KBM-7 (cell line): ENCODE measurements around the gene PEPD.
A peak's percentile ranks its signal among the peaks of the same experiment; 100 is the strongest.

Experiments
- DNase-seq: peaks from one replicate; pipeline ENCODE4 v3.0.0-alpha.2; 2015
- in situ Hi-C: fragments of 300-500 bp; cut with MboI; formaldehyde crosslinking; loops from 2 replicates; pipeline ENCODE4 v1.14.3; 2020; ENCODE audit warnings: low sequenced_read_pairs, low pct_unique_long_range_greater_than_20kb, mixed read lengths

Gene PEPD

DNA sequence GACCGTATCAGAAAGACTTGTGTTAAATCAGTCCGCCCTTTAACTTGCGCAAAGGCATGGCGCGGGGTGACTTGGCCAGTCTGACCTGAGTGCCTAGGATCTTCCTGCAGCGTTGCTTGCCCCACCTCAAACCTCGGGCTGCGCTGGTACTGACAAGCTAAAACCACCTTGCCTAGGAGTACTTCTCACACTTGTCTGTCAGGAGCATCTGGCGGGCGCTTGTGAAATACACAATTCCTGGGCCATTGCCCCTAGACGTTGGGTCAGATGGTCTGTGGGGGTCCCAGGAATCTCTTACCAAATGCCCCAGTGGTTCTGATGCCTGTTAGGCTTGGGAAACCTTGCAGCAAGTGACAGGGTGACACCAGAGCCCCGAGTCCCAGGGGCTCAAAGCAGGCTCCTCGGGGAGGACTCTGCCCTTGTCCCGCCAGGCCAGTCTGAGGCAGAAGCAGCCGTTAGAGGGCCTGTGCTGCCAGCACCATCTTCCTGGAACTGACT is 135.2 kb downstream of the PEPD start:
- DNase-seq: no peak
- in situ Hi-C loops: no loop called here

DNA sequence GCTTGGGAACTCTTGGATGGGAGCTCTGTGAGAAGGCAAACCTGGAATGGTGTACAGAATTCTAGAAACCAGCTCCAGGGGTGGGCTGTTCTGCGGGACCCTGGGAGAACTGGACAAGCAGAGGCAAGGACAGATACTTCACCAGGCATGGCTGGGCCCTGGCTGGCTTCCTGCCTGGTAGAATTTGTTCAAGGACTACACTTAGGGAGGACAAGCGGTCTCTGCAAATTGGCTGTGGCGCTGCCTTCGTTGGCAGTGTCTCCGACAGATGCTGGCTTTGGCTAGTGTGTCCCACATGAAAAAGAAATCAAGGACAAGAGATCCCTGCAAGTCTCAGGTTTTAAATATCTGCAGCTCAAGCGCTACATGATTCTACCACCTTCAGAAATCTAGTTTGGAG is 135.6 kb downstream of the PEPD start:
- DNase-seq: no peak
- in situ Hi-C loops: no loop called here

DNA sequence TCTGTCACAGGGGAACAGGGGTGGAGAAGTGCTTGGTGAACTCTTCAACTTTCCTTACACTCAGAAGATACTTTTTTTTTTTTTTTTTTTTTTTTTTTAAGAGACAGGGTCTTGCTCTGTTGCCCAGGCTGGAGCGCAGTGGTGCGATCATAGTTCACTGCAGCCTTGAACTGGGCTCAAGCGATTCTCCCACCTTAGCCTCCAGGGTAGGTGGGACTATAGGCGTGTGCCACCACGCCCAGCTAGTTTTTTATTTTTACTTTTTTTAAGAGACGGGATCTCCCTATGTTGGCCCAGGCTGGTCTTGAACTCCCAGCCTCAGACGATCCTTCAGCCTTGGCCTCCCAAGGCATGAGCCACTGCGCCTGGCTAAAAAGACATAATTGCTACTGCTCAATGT is 136.6 kb downstream of the PEPD start:
- DNase-seq: no peak
- in situ Hi-C loops: no loop called here

DNA sequence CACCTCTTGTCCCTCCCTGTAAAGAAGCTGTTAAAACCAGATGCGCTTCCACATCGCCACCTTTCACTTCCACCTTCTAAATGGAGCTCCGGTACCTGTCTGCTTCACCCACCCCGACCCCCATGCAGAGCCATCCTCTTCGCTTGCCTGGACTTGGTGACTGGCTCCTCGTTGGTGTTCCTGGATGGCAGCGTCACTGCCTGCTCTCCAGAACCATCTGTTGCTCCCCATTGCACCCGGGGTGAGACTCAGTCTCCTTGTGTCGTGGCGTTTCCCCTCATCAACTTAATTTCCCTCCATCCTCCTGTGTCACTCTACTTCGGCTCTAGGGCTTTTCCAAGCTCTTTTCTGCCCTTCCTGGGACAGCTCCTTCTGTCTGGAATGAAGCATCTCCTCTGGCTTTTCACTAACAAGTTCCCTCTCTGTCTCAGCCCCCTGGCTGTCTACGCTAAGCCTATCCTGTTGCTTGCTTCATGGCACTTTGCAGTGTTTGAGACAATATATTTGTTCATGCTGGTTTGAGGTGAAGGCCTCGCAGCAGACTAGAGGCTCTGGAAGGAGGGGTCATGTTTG is 137.8 kb downstream of the PEPD start:
- DNase-seq: no peak
- in situ Hi-C loops: no loop called here

DNA sequence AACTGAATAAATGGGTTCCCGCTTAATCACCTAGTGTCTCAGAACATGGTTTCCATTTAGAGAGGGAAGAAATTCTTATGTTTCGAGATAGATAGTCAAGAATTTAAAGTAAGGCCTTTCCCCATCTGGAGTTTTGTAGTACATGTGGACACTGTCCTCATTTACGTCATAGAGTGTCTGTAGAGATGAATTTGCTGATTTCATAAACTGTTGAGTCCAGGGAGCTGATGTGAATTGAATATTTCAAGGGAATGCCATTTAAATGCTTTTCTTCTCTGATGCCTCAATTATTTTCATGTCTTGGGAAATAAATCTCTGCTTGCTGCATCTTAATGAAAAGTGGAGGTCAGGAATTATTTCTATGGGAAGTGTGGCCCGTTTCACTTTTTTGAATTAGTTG is 138.6 kb downstream of the PEPD start:
- in situ Hi-C loops: no loop called here
- no peak for DNase-seq

DNA sequence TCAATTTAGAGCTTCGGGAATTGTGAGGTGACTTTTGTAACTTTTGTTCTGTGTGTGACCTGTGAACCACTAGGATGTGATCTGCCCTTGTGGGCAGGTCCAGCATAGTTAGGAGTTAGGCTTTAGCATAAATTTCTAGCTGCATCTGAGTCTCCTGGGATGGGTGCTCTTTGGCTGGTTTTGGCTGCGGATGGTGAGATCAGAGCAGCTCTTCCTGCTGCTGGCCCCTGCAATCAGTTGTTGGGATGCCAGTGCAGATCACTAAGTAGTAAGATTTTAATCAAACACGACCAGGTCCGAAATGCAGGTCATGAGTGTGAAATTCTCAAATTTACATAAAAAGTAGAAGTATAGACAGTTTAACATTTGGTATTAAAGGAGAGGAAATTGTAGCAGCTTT is 139.6 kb downstream of the PEPD start:
- in situ Hi-C loops: no loop called here
- no peak for DNase-seq

DNA sequence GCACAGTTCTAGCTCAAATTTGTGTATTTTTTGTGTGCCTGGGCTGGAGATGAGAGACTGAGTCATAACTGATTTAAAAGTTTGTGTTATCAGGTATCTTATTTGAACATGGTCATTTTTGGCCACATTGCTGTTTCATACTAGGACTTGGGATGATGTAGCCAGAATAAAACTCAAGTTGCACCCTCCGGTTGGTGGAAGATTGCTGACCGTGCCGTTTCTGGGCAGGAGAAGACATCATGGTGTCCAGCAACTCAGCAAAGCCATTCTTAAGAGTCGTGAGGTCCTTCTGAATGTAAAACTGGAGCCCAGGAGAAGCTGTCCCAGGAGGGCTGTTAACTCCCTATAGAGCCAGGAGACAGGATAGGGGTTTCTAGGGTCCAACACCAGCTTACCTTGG is 140.5 kb downstream of the PEPD start:
- no peak for DNase-seq
- in situ Hi-C loops: no loop called here

DNA sequence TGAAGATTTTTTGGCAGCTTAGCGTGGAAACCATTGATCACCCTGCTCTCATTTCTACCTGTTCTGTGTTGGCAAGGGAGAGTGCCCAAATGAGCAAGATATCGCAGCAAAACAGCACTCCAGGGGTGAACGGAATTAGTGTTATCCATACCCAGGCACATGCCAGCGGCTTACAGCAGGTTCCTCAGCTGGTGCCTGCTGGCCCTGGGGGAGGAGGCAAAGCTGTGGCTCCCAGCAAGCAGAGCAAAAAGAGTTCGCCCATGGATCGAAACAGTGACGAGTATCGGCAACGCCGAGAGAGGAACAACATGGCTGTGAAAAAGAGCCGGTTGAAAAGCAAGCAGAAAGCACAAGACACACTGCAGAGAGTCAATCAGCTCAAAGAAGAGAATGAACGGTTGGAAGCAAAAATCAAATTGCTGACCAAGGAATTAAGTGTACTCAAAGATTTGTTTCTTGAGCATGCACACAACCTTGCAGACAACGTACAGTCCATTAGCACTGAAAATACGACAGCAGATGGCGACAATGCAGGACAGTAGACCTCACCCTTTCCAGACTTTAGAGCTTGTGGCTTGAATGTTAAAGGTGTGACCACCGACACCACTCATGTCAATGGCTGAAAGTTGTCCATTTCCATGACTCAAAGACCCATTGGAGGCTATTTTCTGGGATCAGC is 142.3 kb downstream of the PEPD start:
- DNase-seq: no peak
- in situ Hi-C loops: no loop called here

DNA sequence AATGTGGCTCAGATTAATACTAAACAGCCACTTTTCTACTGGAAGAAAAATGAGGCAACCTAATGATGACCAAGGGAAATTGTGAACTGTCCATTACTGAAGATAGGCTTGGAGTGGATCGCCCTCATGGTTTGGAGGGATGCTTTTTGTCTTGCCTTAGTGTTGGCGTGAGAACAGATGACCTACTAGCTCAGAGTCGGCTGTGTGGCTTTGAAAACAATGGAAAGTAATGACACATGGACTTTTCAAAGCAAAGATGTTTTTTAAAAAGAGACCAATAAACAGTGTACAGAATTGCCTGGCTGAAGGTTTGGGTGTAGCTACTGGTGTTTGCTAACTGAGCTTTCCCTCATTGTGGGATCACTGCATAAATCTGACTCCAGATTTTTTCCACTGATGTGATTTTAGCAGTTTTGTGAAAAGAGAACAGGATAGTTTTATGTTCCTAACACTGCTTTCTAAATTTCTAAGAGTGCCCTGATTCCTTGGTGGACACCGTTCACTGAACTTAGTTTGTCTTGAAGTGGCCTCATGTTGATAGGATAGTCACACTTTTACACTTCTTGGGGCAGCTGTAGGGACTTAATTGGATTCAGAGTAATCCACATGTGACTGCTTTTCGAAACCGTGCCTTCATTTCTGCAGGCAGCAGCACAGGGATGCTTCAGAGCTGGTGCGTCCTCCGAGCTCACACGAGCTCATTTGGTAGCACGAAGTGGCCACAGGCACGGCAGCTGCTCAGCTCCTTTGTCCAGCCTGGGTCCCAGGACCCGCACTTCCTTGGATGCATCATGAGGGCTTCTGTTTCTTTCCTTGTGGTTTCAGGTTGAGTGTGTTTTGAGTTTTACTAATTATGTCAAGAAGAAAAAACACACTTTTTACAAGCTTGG is 143.8 kb downstream of the PEPD start:
- no peak for DNase-seq
- in situ Hi-C loops: no loop called here

DNA sequence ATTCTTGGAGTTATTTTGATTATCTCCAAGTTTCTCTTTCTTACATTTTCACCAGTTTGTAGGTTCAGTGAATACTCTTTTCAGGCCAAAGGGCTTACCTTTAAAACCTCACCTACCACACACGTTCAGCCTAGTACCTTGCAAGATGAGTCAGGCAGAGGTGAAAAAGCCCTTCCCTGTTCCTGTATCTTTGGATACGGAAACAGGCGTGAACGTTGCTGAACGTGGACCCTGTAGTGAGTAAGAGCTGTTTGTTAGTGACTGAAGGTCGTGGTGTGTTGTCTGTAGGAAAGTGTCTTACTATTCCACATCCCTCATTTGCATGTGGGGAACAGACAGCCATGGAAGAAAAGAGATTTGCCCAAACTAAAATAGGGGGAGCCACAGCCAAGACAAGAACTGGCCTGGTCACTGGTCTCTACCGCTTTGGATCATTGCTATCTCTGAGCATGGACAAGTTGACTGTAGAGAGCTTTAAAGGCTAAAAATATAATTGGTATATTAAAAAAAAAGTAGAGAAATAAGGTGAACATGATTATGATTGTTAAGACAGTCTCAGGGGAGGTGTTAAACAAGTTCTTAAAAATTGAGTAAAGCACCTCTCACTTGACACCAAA is 144.5 kb downstream of the PEPD start:
- no peak for DNase-seq
- in situ Hi-C loops: no loop called here

DNA sequence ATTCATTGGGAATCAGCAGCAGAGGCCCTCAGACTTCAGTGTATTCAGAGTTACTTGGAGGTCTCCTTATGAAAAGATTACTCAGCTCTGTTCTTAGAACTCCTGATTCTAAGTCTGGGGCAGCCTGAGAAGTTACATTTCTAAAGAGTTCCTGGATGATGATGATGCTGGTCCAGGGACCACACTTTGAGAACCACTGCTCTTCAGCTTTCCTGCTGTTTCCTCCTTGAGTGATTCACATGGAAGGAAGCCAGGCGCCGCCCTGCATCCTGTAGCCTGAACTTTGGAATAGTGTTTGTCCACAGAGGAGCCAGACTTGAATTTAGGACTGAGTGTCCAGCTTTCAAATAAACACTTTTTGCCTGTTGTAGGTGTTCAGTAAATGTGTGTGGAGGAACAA is 145.2 kb downstream of the PEPD start:
- in situ Hi-C loops: no loop called here
- no peak for DNase-seq

DNA sequence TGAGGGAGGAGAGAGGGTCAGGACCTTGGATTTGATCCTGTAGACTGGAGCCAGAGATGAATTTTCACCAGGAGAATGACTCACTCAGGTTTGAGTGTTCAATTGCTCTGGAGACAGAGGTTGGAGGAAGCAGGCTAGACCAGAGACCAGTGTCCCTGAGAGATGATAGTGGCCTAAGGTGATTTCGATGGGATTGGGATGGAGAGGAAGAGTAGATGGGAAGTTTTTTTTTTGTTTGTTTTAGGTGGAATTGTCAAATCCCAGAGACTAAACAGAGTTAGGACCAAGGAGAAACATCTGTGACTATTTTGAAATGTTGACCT is 145.8 kb downstream of the PEPD start:
- in situ Hi-C loops: no loop called here
- DNase-seq: no peak

DNA sequence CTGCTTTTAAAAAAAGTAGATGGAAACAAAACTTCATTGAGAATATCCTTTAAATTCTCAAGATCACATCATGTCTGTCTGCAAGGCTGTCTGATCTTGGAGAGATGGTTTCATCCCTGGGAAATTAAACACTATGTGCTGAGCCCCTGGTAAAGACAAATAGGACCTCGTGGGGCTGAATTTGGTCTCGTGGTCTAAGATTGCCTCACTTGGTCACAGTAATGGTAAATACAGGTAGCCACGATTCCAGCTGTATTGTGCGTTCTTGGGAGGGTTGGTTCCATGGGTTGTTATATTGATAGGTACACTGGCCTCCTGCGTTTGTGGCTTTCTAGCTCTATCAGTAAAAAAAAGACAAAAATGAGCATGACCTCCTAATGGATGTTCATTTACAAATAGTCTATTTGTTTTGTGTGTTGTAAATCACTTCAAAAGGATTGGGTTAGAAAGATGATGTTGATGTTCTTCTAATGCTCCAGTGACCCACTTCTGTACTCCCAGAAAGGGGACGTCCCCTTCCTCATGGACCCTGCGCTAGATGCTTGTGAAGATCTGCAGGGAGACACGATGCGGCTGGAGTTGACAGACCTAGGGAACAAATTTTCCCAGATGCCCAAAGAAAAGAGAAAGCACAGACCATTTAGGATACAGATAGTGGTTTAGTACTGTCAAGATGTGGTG is 146.3 kb downstream of the PEPD start:
- no peak for DNase-seq
- in situ Hi-C loops: no loop called here

DNA sequence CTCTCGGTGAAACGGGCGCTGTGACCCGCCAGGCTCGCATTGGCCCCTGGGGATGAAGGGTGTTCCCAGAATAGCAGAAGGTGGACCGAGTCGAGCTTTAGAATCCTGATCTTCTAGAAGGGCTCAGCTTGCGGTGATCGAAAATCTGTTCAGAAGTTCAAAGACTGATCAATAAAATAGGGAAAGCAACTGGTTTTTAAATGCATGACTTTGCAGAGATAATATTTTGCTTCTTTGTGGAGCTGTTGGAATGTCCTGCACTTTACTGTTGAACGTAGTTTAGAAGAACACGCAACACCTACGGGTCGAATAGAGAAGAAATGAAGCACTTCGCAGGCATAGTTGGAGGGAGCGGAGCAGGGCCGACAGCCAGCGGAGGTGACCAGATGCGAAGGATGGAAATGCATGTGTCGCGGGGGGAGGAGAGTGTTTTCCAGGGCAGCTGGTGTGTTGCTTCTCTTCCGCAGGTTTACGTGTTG is 147.3 kb downstream of the PEPD start:
- DNase-seq: peak; percentile 45
- in situ Hi-C loops: no loop called here

DNA sequence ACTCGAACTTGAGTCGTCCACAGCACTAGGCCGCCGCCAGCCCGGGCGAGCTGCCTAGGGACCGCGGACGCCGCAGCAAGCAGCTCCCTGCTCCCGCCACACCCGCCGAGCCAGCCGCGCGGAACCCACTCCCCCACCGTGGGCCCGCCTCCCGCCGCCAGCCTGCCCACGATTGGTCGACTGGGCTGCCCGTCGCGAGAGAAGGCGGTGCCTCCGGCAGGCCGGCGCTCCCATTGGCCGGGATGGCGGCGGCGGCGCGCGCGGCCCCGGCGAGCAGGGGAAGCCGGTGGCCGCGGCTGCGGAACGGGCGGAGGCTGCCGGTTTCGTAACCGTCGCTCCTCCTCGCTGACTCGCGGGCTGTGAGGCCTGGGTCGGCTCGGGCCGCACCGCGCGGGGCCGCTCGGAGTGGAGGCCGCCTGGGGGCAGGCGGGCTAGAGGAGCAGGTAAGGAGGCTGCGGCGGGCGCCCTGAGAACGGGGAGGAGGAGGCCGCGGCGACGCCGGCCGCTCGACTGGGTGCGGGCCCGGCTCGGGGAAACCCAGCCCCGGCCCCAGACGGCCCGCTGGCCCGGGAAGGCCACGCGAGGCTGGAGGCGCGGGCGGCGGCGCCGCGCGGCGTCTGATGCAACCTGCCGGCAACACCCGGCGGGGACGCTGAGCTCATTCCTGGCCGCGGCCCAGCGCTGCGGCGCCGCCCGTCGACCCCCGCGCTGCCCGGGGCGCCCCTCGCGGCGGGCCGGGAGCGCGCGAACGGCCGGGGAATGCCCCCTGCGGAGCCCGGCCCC is 147.9 kb downstream of the PEPD start, which contains the start of gene CEBPG:
Gene CEBPG (plus strand): TSS at position 257 of the 783 bp plus-strand sequence. CDS start 5,531 bp downstream, outside the sequence.
- in situ Hi-C loops: no loop called here
- DNase-seq: peak; percentile 92

DNA sequence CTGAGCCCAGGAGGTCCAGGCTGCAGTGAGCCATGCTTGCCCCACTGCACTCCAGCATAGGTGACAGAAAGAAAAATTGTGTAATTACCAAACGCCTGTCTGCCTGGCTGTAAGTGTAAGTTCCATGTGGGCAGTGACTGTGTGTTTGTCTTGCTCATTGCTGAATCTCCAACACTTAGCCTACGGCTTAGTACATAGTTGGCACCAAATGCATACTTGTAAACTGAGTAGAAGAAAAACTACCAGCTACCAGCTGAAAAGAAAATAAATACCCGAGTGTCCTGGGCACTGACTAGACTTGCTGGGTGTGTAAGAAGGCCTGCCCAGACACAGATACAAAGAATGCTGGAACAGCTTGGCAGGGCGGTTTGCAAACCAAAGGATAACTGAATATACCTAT is 150.8 kb downstream of the PEPD start:
- in situ Hi-C loops: no loop called here
- no peak for DNase-seq

DNA sequence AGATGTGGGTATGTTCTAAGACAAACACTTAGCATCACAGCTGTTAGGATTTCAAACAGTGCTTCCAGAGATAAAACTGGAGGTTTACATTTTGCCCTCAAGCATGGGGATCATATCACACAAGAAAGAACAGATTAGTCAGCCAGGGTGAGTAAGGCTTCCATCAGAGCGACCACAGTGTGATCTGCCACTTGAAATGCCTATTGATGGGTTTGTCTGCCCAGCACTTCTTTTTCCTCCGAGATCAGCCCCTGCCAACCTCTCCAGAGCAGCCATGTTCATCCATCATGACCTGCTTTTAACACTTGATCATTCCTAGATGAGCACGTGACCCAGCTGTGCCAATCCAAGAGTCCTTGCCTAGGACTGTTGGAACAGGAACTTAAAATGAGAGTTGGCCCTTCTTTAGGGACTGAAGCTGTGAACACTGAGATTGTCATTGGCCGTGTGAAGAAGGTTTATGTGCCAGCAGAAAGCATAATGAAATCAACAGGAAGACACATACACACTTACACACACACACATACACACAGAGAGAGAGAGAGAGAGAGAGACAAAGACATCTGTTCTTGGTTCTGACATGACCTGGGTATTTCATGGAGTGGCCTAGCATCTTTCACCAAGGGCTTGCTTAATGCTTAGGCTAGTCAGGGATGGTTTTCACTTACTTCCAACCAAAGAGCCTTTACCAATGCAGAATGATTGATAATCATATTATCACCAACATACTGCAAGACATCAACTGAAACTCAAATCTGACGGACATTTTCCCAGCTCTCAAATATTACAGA is 153.3 kb downstream of the PEPD start:
- in situ Hi-C loops: no loop called here
- DNase-seq: no peak

DNA sequence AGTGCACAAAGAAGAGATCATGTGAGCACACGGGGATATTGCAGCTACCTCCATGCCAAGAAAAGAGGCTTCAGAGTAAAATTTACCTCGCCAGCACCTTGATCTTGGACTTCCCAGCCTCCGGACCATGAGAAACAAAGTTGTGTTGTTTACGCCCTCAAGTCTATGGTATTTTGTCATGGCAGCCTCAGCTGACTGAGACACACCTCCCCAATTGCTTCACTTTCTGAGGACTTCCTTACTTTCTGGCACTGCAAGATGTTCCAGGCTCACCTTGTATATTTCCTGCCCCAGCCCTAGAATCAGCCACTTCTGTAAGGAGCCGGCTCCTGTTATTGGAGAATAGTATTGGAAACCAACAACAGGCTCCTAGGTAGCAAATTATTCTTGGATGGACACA is 154.7 kb downstream of the PEPD start:
- no peak for DNase-seq
- in situ Hi-C loops: no loop called here
